ENCODE results near the gene PALMD. TPM values are rescaled to one million over a fixed set of nuclear protein-coding genes. Genes with fewer than 3 reads are reported as not detected.

Gene PALMD
- total RNA-seq, 1 experiment from 2014 or later: 0.05 TPM

GRCh38 chr1:99619583-99619982 lies 26.3 kb upstream of the PALMD start:
- TF ChIP-seq REST (IDR thresholded peaks at IDR 0.05; ENCODE audit: insufficient read depth in 1 of 2, low read depth in 2 of 2, low read length in 1 of 2): no peak
- TF ChIP-seq TCF7L2 (IDR thresholded peaks at IDR 0.05; ENCODE audit: low read depth, low read length): no peak
- no peak for TF ChIP-seq POLR2AphosphoS5 (IDR thresholded peaks at IDR 0.05; ENCODE audit: low read depth, low read length)
- TF ChIP-seq CTCF (IDR thresholded peaks at IDR 0.05): no peak
- no peak for TF ChIP-seq SIN3A (IDR thresholded peaks at IDR 0.05; ENCODE audit: borderline replicate concordance, insufficient read depth, low read depth, low read length)
- Histone ChIP-seq H3K36me3 (ENCODE audit: control insufficient read depth, insufficient read depth, low read length) (no peaks in the 10 kb centered on the region), H3K27me3 (ENCODE audit: control insufficient read depth, insufficient read depth, low read length) (no peaks in the 10 kb centered on the region), H3K9me3 (ENCODE audit: control insufficient read depth, insufficient read depth, low read depth, low read length) (no peaks in the 10 kb centered on the region), H3K4me3 (ENCODE audit: low read depth in 2 of 2, low read length in 2 of 2) (no peak overlapping the region), H3K4me1 (ENCODE audit: control insufficient read depth, insufficient read depth, low read length) (no peaks in the 10 kb centered on the region), H3K27ac (ENCODE audit: low read length) (no peak overlapping the region)
- in situ Hi-C loops (cut with HindIII; ENCODE audit: low pct_unique_long_range_greater_than_20kb, low sequenced_read_pairs) (no loop called here), intact Hi-C loops (cut with micrococcal nuclease; ENCODE audit: unreplicated experiment) (no loop called here)
- DNase-seq (ENCODE audit: low read depth, low spot score) (no peak), ATAC-seq (no peak)
- CTCF ChIA-PET: no interaction called here
- BruUV-seq (replicated peaks): no TSS peak
- POLR2A ChIA-PET: no interaction called here

GRCh38 chr1:99621340-99621901 lies 24.5 kb upstream of the PALMD start:
- H3K36me3 ChIP-seq (ENCODE audit: control insufficient read depth, insufficient read depth, low read length): no peaks in the 10 kb centered on the region
- DNase-seq (ENCODE audit: low read depth, low spot score) (no peak), ATAC-seq (no peak)
- BruUV-seq (replicated peaks): no TSS peak
- H3K4me3 ChIP-seq (ENCODE audit: low read depth in 2 of 2, low read length in 2 of 2): no peak overlapping the region
- TF ChIP-seq SIN3A (IDR thresholded peaks at IDR 0.05; ENCODE audit: borderline replicate concordance, insufficient read depth, low read depth, low read length) (no peak), CTCF (IDR thresholded peaks at IDR 0.05) (no peak), POLR2AphosphoS5 (IDR thresholded peaks at IDR 0.05; ENCODE audit: low read depth, low read length) (no peak), TCF7L2 (IDR thresholded peaks at IDR 0.05; ENCODE audit: low read depth, low read length) (no peak), REST (IDR thresholded peaks at IDR 0.05; ENCODE audit: insufficient read depth in 1 of 2, low read depth in 2 of 2, low read length in 1 of 2) (no peak)
- intact Hi-C loops (cut with micrococcal nuclease; ENCODE audit: unreplicated experiment): no loop called here
- H3K9me3 ChIP-seq (ENCODE audit: control insufficient read depth, insufficient read depth, low read depth, low read length): no peaks in the 10 kb centered on the region
- H3K27me3 ChIP-seq (ENCODE audit: control insufficient read depth, insufficient read depth, low read length): no peaks in the 10 kb centered on the region
- ChIA-PET CTCF (no interaction called here), POLR2A (no interaction called here)
- no peak overlapping the region for H3K27ac ChIP-seq (ENCODE audit: low read length)
- H3K4me1 ChIP-seq (ENCODE audit: control insufficient read depth, insufficient read depth, low read length): no peaks in the 10 kb centered on the region
- in situ Hi-C loops (cut with HindIII; ENCODE audit: low pct_unique_long_range_greater_than_20kb, low sequenced_read_pairs): no loop called here

Measured in Panc1 (cell line).